Measurements from ENCODE around the gene FKBP5. TPM values are rescaled to one million over a fixed set of nuclear protein-coding genes. Genes with fewer than 3 reads are reported as not detected.

The FKBP5 gene
- total RNA-seq, 1 donor from 2014 or later = 142 TPM

- Histone ChIP-seq H3K4me3 (no peak overlapping the region), H3K9me3 (no peaks in the 10 kb centered on the region), H3K27me3 (no peaks in the 10 kb centered on the region), H3K36me3 (peaks cover 80% of the 10 kb centered on the region), H3K4me1 (peaks cover 43% of the 10 kb centered on the region), H3K27ac (peak overlapping the region; percentile 39)
- ATAC-seq = no peak
- intact Hi-C loops (cut with DNase I) = loop anchor here (10.0 kb wide), 1 partner anchor 89 kb away; no protein-coding TSS in a partner anchor
- no peak for TF ChIP-seq CTCF (IDR thresholded peaks at IDR 0.05)
- no peak for DNase-seq
These were observed 103.1 kb downstream of the FKBP5 start for GRCh38 chr6:35585658-35586057.

GRCh38 chr6:35583893-35584688 lies 104.6 kb downstream of the FKBP5 start:
- intact Hi-C loops (cut with DNase I) = loop anchor here (5.0 to 10.0 kb wide), 2 partner anchors 91 to 153 kb away; partner anchors contain the start of gene ARMC12
- DNase-seq (no peak), ATAC-seq (peak; percentile 87)
- Histone ChIP-seq H3K36me3 (peaks cover 79% of the 10 kb centered on the region), H3K27ac (no peak overlapping the region), H3K4me3 (no peak overlapping the region), H3K9me3 (no peaks in the 10 kb centered on the region), H3K27me3 (no peaks in the 10 kb centered on the region), H3K4me1 (peaks cover 31% of the 10 kb centered on the region)
- peak; percentile 75 for TF ChIP-seq CTCF (IDR thresholded peaks at IDR 0.05)

- peaks cover 25% of the 10 kb centered on the region for H3K4me1 ChIP-seq
- no peak for TF ChIP-seq CTCF (IDR thresholded peaks at IDR 0.05)
- H3K36me3 ChIP-seq = peaks cover 79% of the 10 kb centered on the region
- intact Hi-C loops (cut with DNase I) = loop anchor here (5.0 to 10.0 kb wide), 2 partner anchors 92 to 155 kb away; partner anchors contain the start of gene ARMC12
- no peak overlapping the region for H3K4me3 ChIP-seq
- no peak for DNase-seq
- no peaks in the 10 kb centered on the region for H3K9me3 ChIP-seq
- ATAC-seq = no peak
- H3K27me3 ChIP-seq = no peaks in the 10 kb centered on the region
- H3K27ac ChIP-seq = no peak overlapping the region
These were observed 106.4 kb downstream of the FKBP5 start for GRCh38 chr6:35582315-35582714.

DNA sequence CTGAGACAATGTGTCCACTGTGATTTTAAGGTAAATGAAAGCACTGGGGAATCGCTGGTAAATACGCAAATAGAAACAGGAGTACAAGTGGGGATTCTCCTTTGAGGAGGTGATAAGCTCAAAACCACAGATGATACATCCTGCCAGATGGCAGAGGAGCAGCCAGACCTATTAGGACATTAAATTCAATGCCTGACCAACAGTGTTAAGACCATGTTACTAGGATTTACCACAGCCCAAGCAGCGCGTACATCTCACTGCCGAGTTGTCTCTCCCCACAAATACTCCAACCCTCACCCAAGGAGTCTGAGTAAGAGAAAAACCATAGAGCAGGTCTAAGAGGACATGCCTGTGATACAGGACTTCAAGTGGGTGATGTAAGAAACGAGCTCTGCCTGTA lies 107.1 kb downstream of the FKBP5 start:
- H3K4me1 ChIP-seq = peaks cover 18% of the 10 kb centered on the region
- no peaks in the 10 kb centered on the region for H3K9me3 ChIP-seq
- peak; percentile 22 for ATAC-seq
- H3K4me3 ChIP-seq = no peak overlapping the region
- H3K27ac ChIP-seq = no peak overlapping the region
- no peak for DNase-seq
- TF ChIP-seq CTCF (IDR thresholded peaks at IDR 0.05) = no peak
- H3K36me3 ChIP-seq = peaks cover 79% of the 10 kb centered on the region
- no peaks in the 10 kb centered on the region for H3K27me3 ChIP-seq
- intact Hi-C loops (cut with DNase I) = loop anchor here (5.0 to 10.0 kb wide), 2 partner anchors 93 to 156 kb away; partner anchors contain the start of gene ARMC12

DNA sequence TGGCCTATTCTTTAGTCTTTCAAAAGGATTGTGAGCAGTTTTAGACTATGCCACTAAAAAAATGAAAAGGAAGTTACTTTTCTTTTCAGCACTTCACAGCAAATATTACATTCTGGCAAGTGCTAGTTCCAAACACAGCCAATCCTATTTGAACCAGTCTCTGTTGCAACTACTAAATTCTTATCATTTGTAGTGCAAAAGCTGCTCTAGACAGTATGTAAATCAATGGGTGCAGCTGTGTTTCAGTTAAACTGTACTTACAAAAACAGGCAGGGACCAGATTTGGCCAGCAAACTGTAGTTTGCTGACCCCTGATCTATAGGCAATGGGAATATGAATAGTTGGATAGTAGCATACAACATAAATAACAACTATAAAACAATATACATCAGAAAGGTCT lies 107.9 kb downstream of the FKBP5 start:
- no peak overlapping the region for H3K4me3 ChIP-seq
- H3K27me3 ChIP-seq = no peaks in the 10 kb centered on the region
- no peak for TF ChIP-seq CTCF (IDR thresholded peaks at IDR 0.05)
- DNase-seq = no peak
- H3K27ac ChIP-seq = no peak overlapping the region
- H3K4me1 ChIP-seq = peaks cover 10% of the 10 kb centered on the region
- H3K9me3 ChIP-seq = no peaks in the 10 kb centered on the region
- peaks cover 79% of the 10 kb centered on the region for H3K36me3 ChIP-seq
- intact Hi-C loops (cut with DNase I) = loop anchor here (5.0 to 10.0 kb wide), 2 partner anchors 94 to 156 kb away; partner anchors contain the start of gene ARMC12
- ATAC-seq = no peak

Measured in upper lobe of right lung (tissue), 1 donor.